CD4-positive, alpha-beta T cell treated with Interleukin-17A for 4 hours (primary cell): ENCODE data around the gene IRF8.
"Not testable (repeated sequence)": the region's sequence is repeated elsewhere in the genome, so short reads cannot be mapped to it uniquely, and the experiment has no call there.

Source experiments
- DNase-seq: peaks from one replicate; pipeline ENCODE4 v3.0.0-alpha.2; 2020; ENCODE audit warnings: mixed read lengths

IRF8 gene

GRCh38 chr16:85899444-85899843 is 482 bp downstream of the IRF8 start:
- DNase-seq: no peak

GRCh38 chr16:85900027-85900792 is 1.2 kb downstream of the IRF8 start:
- DNase-seq: no peak

GRCh38 chr16:85901110-85901509 is 2.1 kb downstream of the IRF8 start:
- DNase-seq: no peak

- DNase-seq: no peak
Observed at GRCh38 chr16:85901773-85902365, 2.9 kb downstream of the IRF8 start.

- DNase-seq: peak; percentile 60
Observed at GRCh38 chr16:85902366-85903155, 3.6 kb downstream of the IRF8 start.

GRCh38 chr16:85903559-85903958 is 4.6 kb downstream of the IRF8 start:
- no peak for DNase-seq

GRCh38 chr16:85905110-85906095 is 6.4 kb downstream of the IRF8 start:
- DNase-seq: no peak

GRCh38 chr16:85906349-85906748 is 7.4 kb downstream of the IRF8 start:
- DNase-seq: no peak

GRCh38 chr16:85907231-85907630 is 8.3 kb downstream of the IRF8 start:
- not testable (repeated sequence) for DNase-seq

- DNase-seq: no peak
Observed at GRCh38 chr16:85908444-85908843, 9.5 kb downstream of the IRF8 start.

GRCh38 chr16:85908889-85909589 is 10.1 kb downstream of the IRF8 start:
- DNase-seq: no peak

GRCh38 chr16:85909932-85910853 is 11.2 kb downstream of the IRF8 start:
- no peak for DNase-seq

GRCh38 chr16:85910854-85911247 is 11.9 kb downstream of the IRF8 start:
- DNase-seq: no peak

GRCh38 chr16:85911251-85911930 is 12.4 kb downstream of the IRF8 start:
- DNase-seq: no peak

- no peak for DNase-seq
Observed at GRCh38 chr16:85912211-85912974, 13.4 kb downstream of the IRF8 start.

- no peak for DNase-seq
Observed at GRCh38 chr16:85913141-85913601, 14.2 kb downstream of the IRF8 start.

- DNase-seq: no peak
Observed at GRCh38 chr16:85913688-85914422, 14.9 kb downstream of the IRF8 start.

- DNase-seq: no peak
Observed at GRCh38 chr16:85914423-85914794, 15.4 kb downstream of the IRF8 start.
